ENCODE measurements around the gene CELSR1.

The CELSR1 gene

GRCh38 chr22:46381142-46381541 lies 156.3 kb downstream of the CELSR1 start:
- Mint-ChIP-seq H3K4me1 (peaks cover 44% of the 10 kb centered on the region), H3K27ac (no peak overlapping the region), H3K9me3 (peaks cover 15% of the 10 kb centered on the region), H3K27me3 (ENCODE audit: low read depth, poor library complexity) (peaks cover 3% of the 10 kb centered on the region), H3K4me3 (no peak overlapping the region), H3K36me3 (ENCODE audit: low read depth) (peaks cover 27% of the 10 kb centered on the region)
- DNase-seq, result no peak
- TF ChIP-seq CTCF (IDR thresholded peaks at IDR 0.05), result no peak

GRCh38 chr22:46380581-46380980 lies 156.8 kb downstream of the CELSR1 start:
- H3K9me3 Mint-ChIP-seq, result peaks cover 20% of the 10 kb centered on the region
- peaks cover 3% of the 10 kb centered on the region for H3K27me3 Mint-ChIP-seq (ENCODE audit: low read depth, poor library complexity)
- no peak for TF ChIP-seq CTCF (IDR thresholded peaks at IDR 0.05)
- DNase-seq, result no peak
- peaks cover 49% of the 10 kb centered on the region for H3K4me1 Mint-ChIP-seq
- H3K36me3 Mint-ChIP-seq (ENCODE audit: low read depth), result peaks cover 33% of the 10 kb centered on the region
- H3K4me3 Mint-ChIP-seq, result no peak overlapping the region
- no peak overlapping the region for H3K27ac Mint-ChIP-seq

- TF ChIP-seq CTCF (IDR thresholded peaks at IDR 0.05), result no peak
- peaks cover 26% of the 10 kb centered on the region for H3K9me3 Mint-ChIP-seq
- H3K36me3 Mint-ChIP-seq (ENCODE audit: low read depth), result peaks cover 34% of the 10 kb centered on the region
- H3K4me1 Mint-ChIP-seq, result peaks cover 53% of the 10 kb centered on the region
- H3K27me3 Mint-ChIP-seq (ENCODE audit: low read depth, poor library complexity), result peaks cover 3% of the 10 kb centered on the region
- H3K4me3 Mint-ChIP-seq, result no peak overlapping the region
- H3K27ac Mint-ChIP-seq, result no peak overlapping the region
- no peak for DNase-seq
Measured at GRCh38 chr22:46380069-46380468, 157.4 kb downstream of the CELSR1 start.

DNA sequence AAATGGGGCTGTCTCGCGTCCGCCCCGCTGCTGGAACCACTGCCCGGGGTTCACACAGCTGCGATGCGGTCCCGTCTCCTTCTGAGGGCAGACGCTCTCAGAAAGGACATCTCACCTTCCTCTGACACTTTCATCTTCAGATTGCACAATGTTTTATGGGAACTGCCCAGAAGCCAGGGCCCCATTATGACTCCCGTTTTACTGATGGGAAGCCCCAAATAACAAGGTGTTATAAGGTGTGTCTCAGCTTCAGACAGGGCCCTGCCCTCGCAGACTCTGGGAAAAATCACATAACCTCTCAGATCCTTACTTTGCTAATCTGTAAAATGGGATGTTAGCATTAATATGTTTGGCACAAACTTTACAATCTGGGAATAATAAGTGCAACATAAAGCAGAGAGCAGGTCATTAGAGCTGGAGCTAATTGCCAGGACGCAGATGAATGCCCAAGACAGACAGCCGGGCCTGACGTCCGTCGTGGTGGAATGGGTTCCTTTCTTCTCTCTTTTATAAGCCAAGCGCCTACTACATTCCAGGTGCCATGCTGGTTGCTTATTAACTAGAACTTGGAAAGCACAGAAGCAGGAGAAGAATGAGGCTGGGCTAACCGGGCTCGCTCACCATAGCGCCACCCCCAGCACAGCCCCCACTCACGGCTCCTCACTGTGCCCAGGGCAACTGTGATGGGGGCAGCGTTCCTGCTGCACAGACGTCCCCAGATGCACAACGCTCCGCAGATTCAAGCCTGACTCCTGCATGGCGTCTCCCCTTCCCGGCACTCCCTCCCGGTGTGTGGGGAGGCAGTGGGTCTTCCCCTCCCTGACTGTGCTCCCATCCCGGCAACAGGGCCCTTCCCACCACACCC lies 158.1 kb downstream of the CELSR1 start:
- Mint-ChIP-seq H3K27me3 (ENCODE audit: low read depth, poor library complexity) (peaks cover 3% of the 10 kb centered on the region), H3K27ac (peak overlapping the region; percentile 32), H3K36me3 (ENCODE audit: low read depth) (peaks cover 38% of the 10 kb centered on the region), H3K4me1 (peaks cover 56% of the 10 kb centered on the region), H3K9me3 (peaks cover 29% of the 10 kb centered on the region), H3K4me3 (no peak overlapping the region)
- DNase-seq, result no peak
- no peak for TF ChIP-seq CTCF (IDR thresholded peaks at IDR 0.05)

DNA sequence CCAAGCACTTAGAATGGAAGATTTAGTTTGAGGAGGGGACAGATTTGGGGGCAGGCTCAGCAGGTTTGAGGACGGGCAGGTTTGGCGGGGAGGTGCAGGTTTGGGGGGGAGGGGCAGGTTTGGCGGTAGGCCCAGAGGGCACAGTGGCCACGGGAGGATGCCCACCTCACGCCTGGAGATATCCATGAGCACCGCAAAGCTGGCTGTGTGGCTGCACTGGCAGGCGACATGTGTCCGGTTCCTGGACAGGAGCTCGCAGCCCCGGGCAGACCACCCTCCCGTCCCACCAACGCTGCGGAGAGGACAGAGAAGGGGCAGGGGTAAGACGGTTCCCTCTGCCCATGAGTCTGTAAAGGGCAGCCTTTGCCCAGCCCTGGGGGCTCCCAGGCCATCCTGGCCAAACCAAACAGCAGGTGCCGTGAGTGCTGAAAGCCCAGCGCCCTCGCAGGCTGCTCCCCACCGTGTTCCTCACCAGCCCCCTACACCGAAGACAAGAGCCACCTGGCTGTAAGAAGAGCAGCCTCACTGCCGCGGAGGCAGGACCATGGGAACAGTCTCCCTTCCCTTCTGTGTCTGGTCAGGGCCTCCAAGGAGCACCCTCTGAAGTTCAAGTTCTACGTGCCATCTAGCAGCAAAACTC lies 158.9 kb downstream of the CELSR1 start:
- Mint-ChIP-seq H3K27me3 (ENCODE audit: low read depth, poor library complexity) (peaks cover 3% of the 10 kb centered on the region), H3K4me1 (peaks cover 63% of the 10 kb centered on the region), H3K4me3 (no peak overlapping the region), H3K27ac (no peak overlapping the region), H3K9me3 (peaks cover 32% of the 10 kb centered on the region), H3K36me3 (ENCODE audit: low read depth) (peaks cover 42% of the 10 kb centered on the region)
- no peak for DNase-seq
- no peak for TF ChIP-seq CTCF (IDR thresholded peaks at IDR 0.05)
